H9 (cell line): Measurements from ENCODE around the gene CDYL. TPM values are rescaled to one million over a fixed set of nuclear protein-coding genes. Genes with fewer than 3 reads are reported as not detected.

Experiments used
- DNase-seq: peaks from one replicate; pipeline ENCODE4 v3.0.0-alpha.2; 2017
- H2AFZ ChIP-seq: one replicate; pipeline ENCODE4 v1.6.1; 2013; ENCODE audit warnings: mild to moderate bottlenecking, low read length, control low read depth, moderate library complexity
- H2AK5ac ChIP-seq: 2 replicates; pipeline ENCODE4 v1.6.1; 2013; ENCODE audit warnings: low read length, control low read depth, mixed read lengths; ENCODE audit not compliant: insufficient read length
- H2BK120ac ChIP-seq: one replicate; pipeline ENCODE4 v1.6.1; 2013; ENCODE audit warnings: low read depth, mild to moderate bottlenecking, low read length, control low read depth, inconsistent platforms; ENCODE audit not compliant: poor library complexity, severe bottlenecking
- H2BK12ac ChIP-seq: 2 replicates; pipeline ENCODE4 v1.6.1; 2013; ENCODE audit warnings: low read length, control low read depth, mixed read lengths, low read depth; ENCODE audit not compliant: insufficient read length
- H2BK15ac ChIP-seq: 2 replicates; pipeline ENCODE4 v1.6.1; 2013; ENCODE audit warnings: low read depth, low read length, control low read depth
- H2BK20ac ChIP-seq: one replicate; pipeline ENCODE4 v1.6.1; 2013; ENCODE audit warnings: low read depth, mild to moderate bottlenecking, low read length, control low read depth, inconsistent platforms; ENCODE audit not compliant: poor library complexity, severe bottlenecking
- H2BK5ac ChIP-seq: 2 replicates; pipeline ENCODE4 v1.6.1; 2013; ENCODE audit warnings: low read length, control low read depth, mixed read lengths; ENCODE audit not compliant: insufficient read length
- H3K14ac ChIP-seq: 2 replicates; pipeline ENCODE4 v1.6.1; 2013; ENCODE audit warnings: low read length, control low read depth; ENCODE audit not compliant: insufficient read depth
- H3K18ac ChIP-seq: 2 replicates; pipeline ENCODE4 v1.6.1; 2013; ENCODE audit warnings: low read depth, mild to moderate bottlenecking, mixed read lengths, low read length, control low read depth; ENCODE audit not compliant: insufficient read length
- H3K23ac ChIP-seq: 2 replicates; pipeline ENCODE4 v1.6.1; 2013; ENCODE audit warnings: low read length, control low read depth, mixed read lengths, low read depth; ENCODE audit not compliant: insufficient read length
- H3K23me2 ChIP-seq: 2 replicates; pipeline ENCODE4 v1.6.1; 2013; ENCODE audit warnings: low read depth, mild to moderate bottlenecking, mixed read lengths, low read length, control low read depth; ENCODE audit not compliant: insufficient read length, poor library complexity, severe bottlenecking
- H3K27ac ChIP-seq: 2 replicates; pipeline ENCODE4 v1.5.1; 2013; ENCODE audit warnings: low read length, control low read depth, mixed read lengths, low read depth; ENCODE audit not compliant: insufficient read length
- H3K27me3 ChIP-seq: 2 replicates; pipeline ENCODE4 v1.6.1; 2013; ENCODE audit warnings: low read length, control low read depth, inconsistent platforms; ENCODE audit not compliant: insufficient read depth
- H3K4ac ChIP-seq: 2 replicates; pipeline ENCODE4 v1.6.1; 2013; ENCODE audit warnings: low read depth, mild to moderate bottlenecking, control low read depth, inconsistent platforms, low read length, moderate library complexity
- H3K4me1 ChIP-seq: 2 replicates; pipeline ENCODE4 v1.6.1; 2013; ENCODE audit warnings: low read length, control low read depth, inconsistent platforms; ENCODE audit not compliant: insufficient read depth
- H3K4me2 ChIP-seq: 2 replicates; pipeline ENCODE4 v1.6.1; 2013; ENCODE audit warnings: low read length, control low read depth, mixed read lengths; ENCODE audit not compliant: insufficient read length, insufficient read depth
- H3K56ac ChIP-seq: 2 replicates; pipeline ENCODE4 v1.6.1; 2013; ENCODE audit warnings: low read depth, mild to moderate bottlenecking, mixed read lengths, low read length, control low read depth; ENCODE audit not compliant: insufficient read length
- H3K79me1 ChIP-seq: 2 replicates; pipeline ENCODE4 v1.6.1; 2013; ENCODE audit warnings: low read depth, mild to moderate bottlenecking, moderate library complexity, low read length, control low read depth, inconsistent platforms; ENCODE audit not compliant: insufficient read depth, poor library complexity, severe bottlenecking
- H3K79me2 ChIP-seq: 2 replicates; pipeline ENCODE4 v1.6.1; 2013; ENCODE audit warnings: low read length, control low read depth, inconsistent platforms; ENCODE audit not compliant: insufficient read depth
- H3K9ac ChIP-seq: 2 replicates; pipeline ENCODE4 v1.6.1; 2013; ENCODE audit warnings: low read length, control low read depth, mixed read lengths; ENCODE audit not compliant: insufficient read length; ENCODE audit errors: extremely low read depth
- H3K9me3 ChIP-seq: one replicate; pipeline ENCODE4 v1.6.1; 2013; ENCODE audit warnings: low read depth, low read length, inconsistent platforms; ENCODE audit not compliant: control insufficient read depth
- H3T11ph ChIP-seq: one replicate; pipeline ENCODE4 v1.6.1; 2013; ENCODE audit warnings: mild to moderate bottlenecking, low read length, control low read depth, inconsistent platforms
- H4K20me1 ChIP-seq: one replicate; pipeline ENCODE4 v1.6.1; 2013; ENCODE audit not compliant: control insufficient read depth, insufficient read length, insufficient read depth
- H4K5ac ChIP-seq: 2 replicates; pipeline ENCODE4 v1.6.1; 2013; ENCODE audit warnings: low read depth, mild to moderate bottlenecking, mixed read lengths, low read length, control low read depth; ENCODE audit not compliant: insufficient read length
- H4K8ac ChIP-seq: replicated peaks from 2 replicates; pipeline ENCODE4 v1.6.1; 2013; ENCODE audit warnings: low read length, control low read depth, mixed read lengths, low read depth; ENCODE audit not compliant: insufficient read length
- H4K91ac ChIP-seq: 2 replicates; pipeline ENCODE4 v1.6.1; 2013; ENCODE audit warnings: low read depth, mild to moderate bottlenecking, moderate library complexity, mixed read lengths, low read length, control low read depth; ENCODE audit not compliant: insufficient read length
- H3K27ac Mint-ChIP-seq, 3 experiments: 2 replicates in 2 of 3; 3 replicates in 1 of 3; pipeline ENCODE4 v1.8.0; 2020 to 2021; ENCODE audit warnings: mixed read lengths in 3 of 3, mild to moderate bottlenecking in 1 of 3, moderate library complexity in 1 of 3
- H3K27me3 Mint-ChIP-seq: 2 replicates; pipeline ENCODE4 v1.8.0; 2021; ENCODE audit warnings: low read depth, mild to moderate bottlenecking, moderate library complexity, mixed read lengths
- H3K36me3 Mint-ChIP-seq, 3 experiments: 2 replicates in 2 of 3; 3 replicates in 1 of 3; pipeline ENCODE4 v1.8.0; 2020 to 2021; ENCODE audit warnings: low read depth in 3 of 3, mixed read lengths in 3 of 3; ENCODE audit not compliant: insufficient read depth in 1 of 3
- H3K4me1 Mint-ChIP-seq, 2 experiments: 2 replicates each; pipeline ENCODE4 v1.8.0; 2020; ENCODE audit warnings: mixed read lengths in 2 of 2
- H3K4me3 Mint-ChIP-seq, 2 experiments: 2 replicates in 1 of 2; 3 replicates in 1 of 2; pipeline ENCODE4 v1.8.0; 2020 to 2021; ENCODE audit warnings: mild to moderate bottlenecking in 2 of 2, mixed read lengths in 2 of 2, moderate library complexity in 1 of 2
- H3K9me3 Mint-ChIP-seq, 2 experiments: 2 replicates in 1 of 2; 3 replicates in 1 of 2; pipeline ENCODE4 v1.8.0; 2020; ENCODE audit warnings: mild to moderate bottlenecking in 2 of 2, mixed read lengths in 2 of 2, moderate library complexity in 1 of 2
- CTCF ChIP-seq: fragments of 200-600 bp; sonication (generic); conservative IDR thresholded peaks from 3 replicates; pipeline ENCODE4 v1.8.0; 2021; ENCODE audit warnings: antibody characterized with exemption, mild to moderate bottlenecking
- WGBS: extraction: QIAGEN DNeasy Blood & Tissue Kit; methylation state at CpG from one replicate; pipeline ENCODE4 v1.1.7; 2013; ENCODE audit warnings: missing lambda C conversion rate, low lambda C conversion rate, mixed read lengths; ENCODE audit not compliant: insufficient read length; ENCODE audit errors: extremely low coverage; 5-methylcytosine and 5-hydroxymethylcytosine counted together
- total RNA-seq: library from RNA; stranded (reverse); gene quantifications from 2 replicates; pipeline ENCODE4 v1.2.1, GENCODE V29; 2021

The CDYL gene
- total RNA-seq, 1 experiment from 2014 or later, result 95.0 TPM

GRCh38 chr6:4974962-4975361 lies 198.8 kb downstream of the CDYL start:
- Histone ChIP-seq H2BK12ac (no peak overlapping the region), H3K9me3 (no peaks in the 10 kb centered on the region), H3K4ac (no peak overlapping the region), H2BK120ac (no peak overlapping the region), H3K4me2 (no peak overlapping the region), H3T11ph (no peak overlapping the region), H2AFZ (no peak overlapping the region), H4K8ac (no peak overlapping the region), H3K27ac (no peak overlapping the region), H2BK5ac (no peak overlapping the region), H3K9ac (no peak overlapping the region), H3K79me2 (no peaks in the 10 kb centered on the region), H3K23me2 (no peaks in the 10 kb centered on the region), H3K14ac (no peak overlapping the region), H3K27me3 (no peaks in the 10 kb centered on the region), H3K18ac (no peak overlapping the region), H3K23ac (no peak overlapping the region), H4K91ac (no peak overlapping the region), H3K56ac (no peak overlapping the region), H4K5ac (no peak overlapping the region), H2BK15ac (no peak overlapping the region), H3K4me1 (peaks cover 2% of the 10 kb centered on the region; the same call in 1 of the 2 replicates), H4K20me1 (no peaks in the 10 kb centered on the region), H3K79me1 (no peaks in the 10 kb centered on the region), H2BK20ac (no peak overlapping the region), H2AK5ac (no peak overlapping the region)
- WGBS, result no CpG with 5 or more reads among the region's 8 CpGs
- peaks cover 0 to 5% (median 4%) of the 10 kb centered on the region in 3 experiments; a peak in 4 of 7 replicates for H3K36me3 Mint-ChIP-seq
- no peak for DNase-seq
- H3K27me3 Mint-ChIP-seq, result peaks cover 8% of the 10 kb centered on the region; the same call in 1 of the 2 replicates
- H3K9me3 Mint-ChIP-seq, result peaks cover 9 to 10% of the 10 kb centered on the region in 2 experiments; a peak in 4 of 5 replicates
- peaks cover 18 to 27% of the 10 kb centered on the region in 2 experiments for H3K4me1 Mint-ChIP-seq
- H3K27ac Mint-ChIP-seq, result no peak overlapping the region
- H3K4me3 Mint-ChIP-seq, result no peak overlapping the region
- no peak for TF ChIP-seq CTCF
